ENCODE measurements around the gene SPOCK3. TPM values are rescaled to one million over a fixed set of nuclear protein-coding genes. Genes with fewer than 3 reads are reported as not detected.

SPOCK3 gene
- total and polyA plus RNA-seq, 12 donors = 0.08 to 0.53 (median 0.37) TPM; not detected in 9

DNA sequence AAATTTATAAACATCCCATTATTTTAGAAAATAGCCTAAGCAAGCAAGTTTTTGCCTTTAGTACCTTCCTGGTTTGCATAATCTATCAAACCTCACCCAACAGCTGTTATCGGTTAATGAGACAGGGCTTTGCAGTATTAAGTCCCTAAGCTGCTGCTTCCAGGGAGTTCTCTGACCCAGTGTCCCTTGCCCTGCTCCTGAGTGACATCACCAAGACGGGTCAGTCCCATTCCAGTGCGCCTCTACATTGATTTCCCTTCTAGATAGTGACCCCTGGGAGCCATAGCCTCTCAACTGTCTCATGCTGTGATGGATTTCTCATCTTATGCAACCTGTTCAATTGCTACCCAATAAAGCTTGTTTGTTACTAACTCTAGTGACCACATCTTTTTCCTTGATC, 410.4 kb downstream of the SPOCK3 start:
- intact Hi-C loops (cut with DNase I) = no loop called here

DNA sequence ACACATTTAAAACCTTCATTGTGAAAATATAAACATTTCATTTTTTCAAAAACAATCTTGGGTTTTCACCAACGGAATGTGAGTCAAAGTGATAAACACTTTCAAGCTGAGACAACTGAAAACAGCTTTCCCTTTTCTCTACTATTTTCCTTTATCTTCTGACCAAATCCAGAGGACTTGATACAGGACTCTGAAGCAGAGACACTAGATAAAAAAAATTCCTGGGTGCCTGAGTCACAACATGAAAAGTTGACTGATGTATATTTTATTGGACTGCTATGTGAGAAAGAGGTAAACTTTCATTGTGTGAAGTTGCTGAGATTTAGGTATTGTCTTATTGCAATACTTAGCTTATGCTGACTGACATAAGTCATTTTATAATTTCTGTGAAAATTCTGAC, 411.2 kb downstream of the SPOCK3 start:
- no peak overlapping the region for H3K4me3 ChIP-seq
- ATAC-seq (no peak), DNase-seq (no peak)
- 41 to 68% methylated on average over 1 of the region's 1 CpG for WGBS, 2 donors
- intact Hi-C loops (cut with DNase I) = no loop called here
- no peaks in the 10 kb centered on the region for H3K27me3 ChIP-seq
- TF ChIP-seq, protein P1, sequence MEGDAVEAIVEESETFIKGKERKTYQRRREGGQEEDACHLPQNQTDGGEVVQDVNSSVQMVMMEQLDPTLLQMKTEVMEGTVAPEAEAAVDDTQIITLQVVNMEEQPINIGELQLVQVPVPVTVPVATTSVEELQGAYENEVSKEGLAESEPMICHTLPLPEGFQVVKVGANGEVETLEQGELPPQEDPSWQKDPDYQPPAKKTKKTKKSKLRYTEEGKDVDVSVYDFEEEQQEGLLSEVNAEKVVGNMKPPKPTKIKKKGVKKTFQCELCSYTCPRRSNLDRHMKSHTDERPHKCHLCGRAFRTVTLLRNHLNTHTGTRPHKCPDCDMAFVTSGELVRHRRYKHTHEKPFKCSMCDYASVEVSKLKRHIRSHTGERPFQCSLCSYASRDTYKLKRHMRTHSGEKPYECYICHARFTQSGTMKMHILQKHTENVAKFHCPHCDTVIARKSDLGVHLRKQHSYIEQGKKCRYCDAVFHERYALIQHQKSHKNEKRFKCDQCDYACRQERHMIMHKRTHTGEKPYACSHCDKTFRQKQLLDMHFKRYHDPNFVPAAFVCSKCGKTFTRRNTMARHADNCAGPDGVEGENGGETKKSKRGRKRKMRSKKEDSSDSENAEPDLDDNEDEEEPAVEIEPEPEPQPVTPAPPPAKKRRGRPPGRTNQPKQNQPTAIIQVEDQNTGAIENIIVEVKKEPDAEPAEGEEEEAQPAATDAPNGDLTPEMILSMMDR (IDR thresholded peaks at IDR 0.05) = no peak
- H3K4me1 ChIP-seq = no peaks in the 10 kb centered on the region
- H3K9me3 ChIP-seq = peaks cover 0 to 22% (median 0%) of the 10 kb centered on the region in 11 donors
- H3K27ac ChIP-seq = no peak overlapping the region
- no peaks in the 10 kb centered on the region for H3K36me3 ChIP-seq

More for the DNA sequence above, 410.4 kb downstream of the SPOCK3 start:
- H3K36me3 ChIP-seq = no peaks in the 10 kb centered on the region
- peaks cover 0 to 22% (median 0%) of the 10 kb centered on the region in 11 donors for H3K9me3 ChIP-seq
- TF ChIP-seq, protein P1 (IDR thresholded peaks at IDR 0.05) = no peak
- no peak overlapping the region for H3K27ac ChIP-seq
- DNase-seq = no peak
- 47 to 55% methylated on average over 3 of the region's 3 CpGs for WGBS, 2 donors
- H3K4me3 ChIP-seq = no peak overlapping the region
- H3K4me1 ChIP-seq = no peaks in the 10 kb centered on the region
- no peaks in the 10 kb centered on the region for H3K27me3 ChIP-seq
- no peak for ATAC-seq

DNA sequence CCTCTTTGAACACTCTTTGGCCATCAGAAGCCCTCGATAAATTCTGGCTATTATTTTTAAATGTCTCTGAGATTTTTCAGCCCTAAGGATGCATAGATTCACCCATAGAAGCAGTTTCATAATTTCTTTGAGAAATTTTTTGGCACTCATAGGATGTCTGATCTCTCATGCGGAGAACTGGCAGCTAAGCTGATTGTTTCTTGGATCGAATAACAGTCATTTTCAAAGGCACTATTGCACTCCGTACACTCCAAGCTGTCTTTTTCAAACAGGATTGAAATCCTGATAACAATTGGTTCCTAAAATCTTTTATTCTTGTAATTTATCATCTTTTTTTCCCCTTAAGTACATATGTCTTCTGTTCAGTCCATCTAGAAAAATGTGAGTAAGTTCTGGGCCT, 411.9 kb downstream of the SPOCK3 start:
- no peak for ATAC-seq
- 78 to 82% methylated on average over 4 of the region's 4 CpGs for WGBS, 2 donors

DNA sequence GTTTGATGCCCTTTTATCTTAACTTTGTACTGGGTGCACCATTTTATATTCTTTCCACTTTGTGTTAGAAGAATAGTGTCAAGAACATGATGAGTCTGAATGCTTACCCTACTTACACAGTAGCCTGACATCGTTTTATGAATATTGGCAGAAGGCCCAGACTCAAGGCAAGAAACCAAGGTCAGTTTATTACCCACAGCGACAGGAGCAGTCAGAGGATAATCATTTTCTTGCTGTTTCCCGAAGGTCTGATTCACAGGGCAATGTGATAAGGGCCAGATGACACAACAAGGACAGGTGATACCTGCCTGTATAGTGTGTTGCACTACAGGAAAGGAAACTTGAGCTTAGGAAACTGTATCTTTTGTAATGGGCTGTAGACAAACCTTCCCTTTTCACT, 417.4 kb downstream of the SPOCK3 start:
- 14 to 40% methylated on average over 3 of the region's 3 CpGs for WGBS, 2 donors
- Histone ChIP-seq H3K9me3 (peaks cover 0 to 15% (median 0%) of the 10 kb centered on the region in 11 donors), H3K4me3 (no peak overlapping the region), H3K4me1 (no peaks in the 10 kb centered on the region), H3K27ac (no peak overlapping the region), H3K27me3 (no peaks in the 10 kb centered on the region), H3K36me3 (no peaks in the 10 kb centered on the region)
- TF ChIP-seq, protein P1 (IDR thresholded peaks at IDR 0.05) = no peak
- DNase-seq = no peak
- intact Hi-C loops (cut with DNase I) = no loop called here
- no peak for ATAC-seq

More for the DNA sequence above, 411.9 kb downstream of the SPOCK3 start:
- no peaks in the 10 kb centered on the region for H3K4me1 ChIP-seq
- H3K27me3 ChIP-seq = no peaks in the 10 kb centered on the region
- intact Hi-C loops (cut with DNase I) = no loop called here
- no peaks in the 10 kb centered on the region for H3K36me3 ChIP-seq
- H3K4me3 ChIP-seq = no peak overlapping the region
- DNase-seq = no peak
- peaks cover 0 to 22% (median 0%) of the 10 kb centered on the region in 11 donors for H3K9me3 ChIP-seq
- TF ChIP-seq, protein P1 (IDR thresholded peaks at IDR 0.05) = no peak
- H3K27ac ChIP-seq = no peak overlapping the region
